ENCODE measurements around the gene SYT13.

SYT13 gene

GRCh38 chr11:45216901-45217300 lies 69.2 kb downstream of the SYT13 start:
- DNase-seq (ENCODE audit: low read depth), result no peak

GRCh38 chr11:45216031-45216430 lies 70.1 kb downstream of the SYT13 start:
- no peak for DNase-seq (ENCODE audit: low read depth)

DNA sequence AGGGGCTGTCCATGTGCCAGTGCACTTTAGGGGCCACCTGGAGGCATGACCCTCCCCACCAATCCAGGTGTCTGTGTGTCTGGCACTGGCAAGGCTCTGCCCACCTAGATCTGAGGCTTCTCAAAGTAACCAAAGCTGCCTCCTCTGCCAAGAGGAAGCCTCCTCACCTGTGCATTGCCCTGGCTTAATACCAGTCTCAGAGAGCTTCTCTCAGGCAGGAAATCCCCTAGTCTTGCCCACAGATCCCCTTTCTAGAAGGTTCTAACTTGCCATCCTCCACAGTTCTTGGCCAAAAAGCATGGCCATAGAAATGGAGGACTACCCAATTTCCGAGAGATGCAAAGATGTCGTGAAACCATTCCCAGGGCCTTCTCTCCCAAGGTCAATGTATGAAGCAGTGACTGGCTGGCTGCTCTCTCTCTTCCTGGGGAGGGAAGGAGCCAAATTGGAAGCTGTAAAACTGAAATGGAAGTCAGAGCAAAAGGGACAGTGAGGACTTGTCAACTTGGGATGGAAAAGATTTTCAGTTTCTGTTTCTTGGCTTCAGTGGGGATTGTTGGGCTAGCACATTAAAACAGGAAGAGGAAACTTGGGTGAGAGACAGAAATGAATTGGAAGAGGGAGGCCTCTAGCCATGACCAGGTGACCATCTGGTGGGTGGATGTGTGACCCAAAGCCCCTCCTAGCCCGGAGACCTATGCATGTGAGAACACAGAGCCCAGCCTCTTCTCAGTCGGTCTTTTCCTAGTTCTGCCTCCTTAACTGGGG lies 70.9 kb downstream of the SYT13 start:
- no peak for DNase-seq (ENCODE audit: low read depth)

DNA sequence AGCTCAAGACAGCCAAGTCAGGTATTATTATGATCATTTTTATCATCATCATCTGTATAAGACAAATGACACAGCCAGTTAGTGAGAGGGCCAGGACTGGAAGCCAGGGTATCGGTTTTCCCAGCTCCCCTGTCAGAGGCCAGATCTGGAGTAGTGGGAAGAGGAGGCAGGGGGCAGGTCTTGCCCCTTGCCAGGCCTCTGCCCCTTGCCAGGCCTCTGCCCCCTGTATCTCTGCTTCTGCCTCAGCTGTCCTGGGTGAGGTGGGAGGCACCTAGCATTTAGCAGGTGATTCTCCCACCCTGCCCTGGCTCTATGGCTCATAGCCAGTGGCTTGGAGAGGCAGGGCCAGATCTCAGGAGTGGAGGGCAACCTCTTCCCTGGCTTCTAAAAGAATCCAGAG lies 72.4 kb downstream of the SYT13 start:
- DNase-seq (ENCODE audit: low read depth), result no peak

DNA sequence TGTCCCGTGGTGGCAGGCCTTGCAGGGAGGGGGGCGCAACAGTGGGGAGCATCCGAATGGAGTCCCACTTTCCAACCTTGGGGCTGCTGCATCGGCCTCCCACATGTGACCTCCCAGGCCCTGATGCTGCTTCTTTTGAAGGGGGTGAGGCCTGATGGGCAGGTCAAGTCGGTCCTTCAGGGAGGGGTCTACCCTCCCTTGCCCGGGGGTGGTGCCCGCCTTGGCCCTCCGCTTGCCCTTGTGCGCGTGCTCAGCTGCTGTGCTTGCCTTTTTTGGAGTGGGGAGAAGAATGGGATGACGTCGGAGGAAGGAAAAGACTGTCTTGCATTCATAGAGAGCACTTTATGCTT lies 72.8 kb downstream of the SYT13 start:
- no peak for DNase-seq (ENCODE audit: low read depth)

DNA sequence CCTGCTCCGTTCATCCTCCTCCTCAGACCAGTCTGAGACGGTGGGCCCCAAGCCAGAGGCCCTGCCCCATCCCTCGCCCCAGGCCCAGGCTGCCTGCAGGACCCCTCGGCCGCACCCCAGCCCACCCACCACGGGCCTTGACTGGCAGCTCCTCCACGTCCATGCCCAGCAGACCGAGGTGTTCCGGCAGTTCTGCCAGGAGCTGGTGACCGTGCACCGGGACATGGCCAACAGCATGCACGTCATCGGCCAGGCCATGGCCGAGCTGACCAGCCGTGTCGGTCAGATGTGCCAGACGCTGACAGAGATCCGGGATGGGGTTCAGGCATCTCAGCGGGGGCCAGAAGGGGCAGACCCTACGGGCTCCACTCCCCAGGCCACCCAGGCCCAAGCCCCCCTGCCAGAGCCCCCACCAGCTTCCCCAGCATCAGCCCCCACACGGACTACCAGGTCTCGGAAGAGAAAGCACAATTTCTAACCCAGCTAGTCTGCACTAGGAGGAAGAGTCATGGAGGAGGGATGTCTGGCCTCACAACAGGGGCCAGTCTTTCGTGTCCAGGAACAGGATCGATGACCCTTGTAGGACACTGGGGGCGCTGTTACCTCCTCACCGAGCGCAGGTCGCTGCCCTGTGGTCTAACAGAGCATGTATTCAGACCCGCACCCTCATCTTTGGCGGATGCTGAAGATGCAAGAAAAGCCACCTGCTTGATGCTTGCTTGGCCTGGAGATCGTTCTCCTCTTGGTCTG lies 73.4 kb downstream of the SYT13 start:
- no peak for DNase-seq (ENCODE audit: low read depth)

DNA sequence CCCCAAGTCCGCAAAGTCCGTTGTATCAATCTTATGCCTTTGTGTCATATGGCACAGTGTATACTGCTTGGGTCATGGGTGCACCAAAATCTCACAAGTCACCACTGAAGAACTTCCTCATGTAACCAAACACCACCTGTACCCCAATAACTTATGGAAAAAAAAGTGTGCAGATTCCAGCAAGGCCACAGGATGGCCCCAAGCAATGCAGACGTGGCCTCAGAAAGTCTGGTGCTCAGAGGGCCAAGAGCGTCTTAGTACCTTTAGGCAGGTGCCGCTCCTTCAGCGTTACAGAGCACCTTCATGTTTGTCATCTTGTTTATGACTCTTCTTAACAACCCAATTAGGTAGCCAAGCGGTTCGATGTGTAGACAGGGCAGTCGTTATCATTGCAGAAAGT lies 74.4 kb downstream of the SYT13 start:
- DNase-seq (ENCODE audit: low read depth), result no peak

DNA sequence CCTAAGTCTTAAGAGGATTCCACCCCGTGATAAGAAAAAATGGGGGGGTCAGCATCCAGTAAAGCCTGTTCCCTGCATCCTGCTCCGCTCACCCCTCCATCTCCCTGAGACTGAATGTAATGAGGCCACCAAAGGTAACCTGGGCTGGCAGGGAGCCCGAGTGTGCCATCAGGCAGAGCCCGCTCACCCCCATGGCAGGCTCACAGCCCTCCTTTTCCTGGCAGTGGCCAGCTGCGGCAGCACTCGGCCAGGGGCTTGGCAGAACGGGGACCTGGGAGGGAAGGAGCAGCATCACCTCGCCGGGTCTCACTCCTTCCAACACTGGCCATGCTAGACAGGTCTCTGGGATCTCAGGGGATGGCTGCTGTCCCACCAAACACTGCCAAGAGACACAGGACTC lies 75.3 kb downstream of the SYT13 start:
- no peak for DNase-seq (ENCODE audit: low read depth)

GRCh38 chr11:45209891-45210699 lies 76.0 kb downstream of the SYT13 start:
- no peak for DNase-seq (ENCODE audit: low read depth)

DNA sequence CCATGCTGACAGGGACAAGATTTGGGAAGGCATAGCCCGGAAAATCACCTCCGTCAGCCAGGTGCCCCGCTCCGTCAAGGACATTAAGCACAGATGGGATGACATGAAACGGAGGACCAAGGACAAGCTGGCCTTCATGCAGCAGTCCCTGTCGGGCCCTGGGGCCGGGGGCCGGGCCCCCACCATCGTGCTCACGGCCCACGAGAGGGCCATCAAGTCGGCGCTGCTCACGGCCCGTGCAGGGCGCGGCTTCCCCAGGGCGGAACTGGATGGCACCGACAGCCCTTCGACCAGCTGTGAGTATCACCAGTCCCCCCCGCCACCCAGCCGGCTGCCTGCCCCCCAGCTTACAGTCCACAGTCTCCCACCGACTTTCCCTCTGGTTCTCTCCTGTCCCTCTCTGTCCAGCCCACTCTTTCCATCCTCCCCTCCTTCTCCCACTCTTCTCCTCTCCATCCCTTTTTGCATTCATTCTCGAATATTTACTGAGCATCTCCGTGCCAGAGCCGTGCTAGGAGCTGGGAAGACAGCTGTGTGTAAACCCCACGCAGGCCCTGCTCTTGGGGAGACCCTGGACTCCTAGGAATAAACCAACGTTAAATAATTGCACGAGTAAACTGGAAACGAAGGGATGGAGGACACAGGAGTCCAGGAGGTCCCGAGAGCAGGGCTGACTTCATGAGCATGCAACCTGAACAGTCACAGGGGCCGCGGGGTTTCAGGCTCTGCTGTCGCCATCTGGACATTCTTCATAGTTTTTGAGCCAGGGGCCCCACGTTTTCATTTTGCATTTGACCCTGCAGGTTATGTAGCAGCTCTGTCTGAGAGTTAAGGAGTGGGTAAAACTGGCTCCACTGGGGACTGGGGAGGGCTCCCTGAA lies 76.9 kb downstream of the SYT13 start:
- no peak for DNase-seq (ENCODE audit: low read depth)

DNA sequence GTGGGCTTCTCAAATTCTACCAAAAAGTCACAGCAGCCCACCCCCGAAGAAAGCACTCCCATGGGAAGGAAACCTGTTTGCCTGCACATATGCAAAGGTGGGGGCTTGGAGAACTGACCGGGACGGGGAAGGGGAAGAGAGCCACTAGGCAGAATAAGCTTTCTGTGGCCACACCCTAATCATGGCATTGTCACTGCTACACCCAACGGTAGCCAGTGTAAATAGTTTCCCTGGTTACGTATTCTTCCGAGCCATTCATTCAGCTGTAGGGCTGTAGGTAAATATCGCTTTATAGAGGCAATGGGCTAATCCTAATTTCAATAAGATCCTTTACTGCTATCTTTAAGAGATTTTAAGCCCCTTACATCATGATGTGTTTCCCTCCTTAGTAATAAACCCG lies 78.0 kb downstream of the SYT13 start:
- no peak for DNase-seq (ENCODE audit: low read depth)

DNA sequence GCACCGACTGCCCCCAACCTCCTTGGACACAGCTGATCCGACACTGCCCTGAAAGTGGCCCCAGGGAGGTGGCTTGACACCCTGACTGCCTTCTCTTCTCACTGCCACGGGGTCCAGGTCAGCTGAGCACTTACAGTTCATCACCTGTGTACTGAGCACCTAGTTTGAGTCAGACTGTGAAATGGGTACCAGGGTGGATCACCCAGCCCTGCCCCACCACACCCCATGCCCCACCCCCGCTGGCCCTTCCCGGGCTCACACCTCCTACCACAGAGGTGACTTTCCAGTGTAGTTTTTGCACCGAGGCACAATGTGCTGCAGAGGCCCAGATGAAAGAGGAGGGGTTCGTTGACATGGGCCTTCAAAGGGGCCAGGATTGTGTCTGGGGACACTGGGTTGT lies 80.2 kb downstream of the SYT13 start:
- no peak for DNase-seq (ENCODE audit: low read depth)

- DNase-seq (ENCODE audit: low read depth), result no peak
Observed at GRCh38 chr11:45204761-45205160, 81.4 kb downstream of the SYT13 start.

GRCh38 chr11:45193695-45194094 lies 92.4 kb downstream of the SYT13 start:
- DNase-seq (ENCODE audit: low read depth), result no peak
